HUES48 (cell line): ENCODE measurements around the gene SLC26A2.
"Not testable (repeated sequence)": the region's sequence is repeated elsewhere in the genome, so short reads cannot be mapped to it uniquely, and the experiment has no call there.

Experiments
- H3K27ac ChIP-seq: one replicate; pipeline ENCODE4 v1.7.0; 2013; ENCODE audit warnings: low read depth, low read length, inconsistent platforms
- H3K27me3 ChIP-seq: 2 replicates; pipeline ENCODE4 v1.6.1; 2013; ENCODE audit warnings: mild to moderate bottlenecking, low read length; ENCODE audit not compliant: control insufficient read depth, insufficient read depth
- H3K36me3 ChIP-seq: 2 replicates; pipeline ENCODE4 v1.6.1; 2013; ENCODE audit warnings: low read length; ENCODE audit not compliant: control insufficient read depth, insufficient read depth
- H3K4me1 ChIP-seq: 2 replicates; pipeline ENCODE4 v1.6.1; 2013; ENCODE audit warnings: mild to moderate bottlenecking, low read length; ENCODE audit not compliant: control insufficient read depth, insufficient read depth
- H3K4me3 ChIP-seq: 2 replicates; pipeline ENCODE4 v1.5.1; 2013; ENCODE audit warnings: mild to moderate bottlenecking, low read depth, low read length
- H3K9ac ChIP-seq: 2 replicates; pipeline ENCODE4 v1.6.1; 2013; ENCODE audit warnings: mild to moderate bottlenecking, low read depth, low read length, moderate library complexity
- H3K9me3 ChIP-seq: 2 replicates; pipeline ENCODE4 v1.6.1; 2013; ENCODE audit warnings: low read length; ENCODE audit not compliant: control insufficient read depth, insufficient read depth

The SLC26A2 gene

GRCh38 chr5:149938791-149939358 lies 21.7 kb upstream of the SLC26A2 start:
- H3K9me3 ChIP-seq: no peaks in the 10 kb centered on the region

GRCh38 chr5:149939546-149939945 lies 21.0 kb upstream of the SLC26A2 start:
- no peak overlapping the region for H3K9ac ChIP-seq
- H3K27ac ChIP-seq: no peak overlapping the region
- H3K4me1 ChIP-seq: peaks cover 5% of the 10 kb centered on the region; the same call in 1 of the 2 replicates

More at GRCh38 chr5:149938791-149939358, 21.7 kb upstream of the SLC26A2 start:
- Histone ChIP-seq H3K4me3 (no peak overlapping the region), H3K27ac (no peak overlapping the region), H3K4me1 (peaks cover 5% of the 10 kb centered on the region; the same call in 1 of the 2 replicates), H3K36me3 (no peaks in the 10 kb centered on the region), H3K9ac (no peak overlapping the region), H3K27me3 (no peaks in the 10 kb centered on the region)

GRCh38 chr5:149940077-149940574 lies 20.4 kb upstream of the SLC26A2 start:
- H3K4me3 ChIP-seq: no peak overlapping the region

More at GRCh38 chr5:149939546-149939945, 21.0 kb upstream of the SLC26A2 start:
- Histone ChIP-seq H3K27me3 (no peaks in the 10 kb centered on the region), H3K36me3 (no peaks in the 10 kb centered on the region), H3K4me3 (no peak overlapping the region), H3K9me3 (no peaks in the 10 kb centered on the region)

GRCh38 chr5:149940941-149941644 lies 19.5 kb upstream of the SLC26A2 start:
- Histone ChIP-seq H3K9me3 (no peaks in the 10 kb centered on the region), H3K9ac (no peak overlapping the region), H3K36me3 (no peaks in the 10 kb centered on the region), H3K4me3 (no peak overlapping the region), H3K27ac (no peak overlapping the region), H3K27me3 (no peaks in the 10 kb centered on the region), H3K4me1 (peaks cover 5% of the 10 kb centered on the region; the same call in 1 of the 2 replicates)

More at GRCh38 chr5:149940077-149940574, 20.4 kb upstream of the SLC26A2 start:
- H3K27ac ChIP-seq: no peak overlapping the region
- no peaks in the 10 kb centered on the region for H3K9me3 ChIP-seq
- H3K4me1 ChIP-seq: peaks cover 5% of the 10 kb centered on the region; the same call in 1 of the 2 replicates
- H3K36me3 ChIP-seq: no peaks in the 10 kb centered on the region
- no peaks in the 10 kb centered on the region for H3K27me3 ChIP-seq
- no peak overlapping the region for H3K9ac ChIP-seq

DNA sequence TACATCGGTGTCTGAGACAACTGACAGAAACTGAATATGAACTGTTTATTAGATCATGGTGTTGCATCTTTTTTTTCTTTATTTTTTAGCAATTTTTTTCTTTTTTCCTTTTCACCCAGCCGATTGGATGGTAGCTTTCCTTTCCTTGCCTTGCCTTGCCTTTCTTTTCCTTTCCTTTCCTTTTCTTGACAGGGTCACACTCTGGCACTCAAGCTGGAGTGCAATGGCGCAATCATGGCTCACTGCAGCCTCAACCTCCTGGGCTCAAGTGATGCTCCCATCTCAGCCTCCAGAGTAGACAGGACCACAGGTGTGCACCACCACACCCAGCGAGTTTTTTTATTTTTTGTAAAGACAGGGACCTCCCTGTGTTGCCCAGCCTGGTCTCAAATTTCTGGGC lies 18.8 kb upstream of the SLC26A2 start:
- Histone ChIP-seq H3K36me3 (no peaks in the 10 kb centered on the region), H3K9me3 (no peaks in the 10 kb centered on the region), H3K9ac (no peak overlapping the region), H3K27me3 (no peaks in the 10 kb centered on the region), H3K4me1 (peaks cover 5% of the 10 kb centered on the region; the same call in 1 of the 2 replicates), H3K27ac (no peak overlapping the region), H3K4me3 (no peak overlapping the region)

DNA sequence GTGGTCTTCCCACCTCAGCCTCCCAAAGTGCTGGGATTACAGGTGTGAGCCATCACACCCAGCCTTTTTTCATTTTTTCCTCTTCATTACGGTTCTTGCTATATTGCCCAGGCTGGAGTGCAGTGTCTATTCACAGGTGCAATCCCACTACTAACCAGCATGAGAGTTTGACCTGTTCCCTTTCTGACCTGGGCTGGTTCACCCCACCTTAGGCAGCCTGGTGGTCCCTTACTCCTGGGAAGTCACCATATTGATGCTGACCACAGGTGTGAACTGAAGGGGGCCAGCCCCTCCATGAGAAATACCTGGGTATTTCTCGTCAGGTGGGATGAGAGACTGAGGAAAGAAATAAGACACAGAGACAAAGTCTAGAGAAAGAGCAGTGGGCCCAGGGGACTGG lies 18.4 kb upstream of the SLC26A2 start:
- H3K4me1 ChIP-seq: peaks cover 5% of the 10 kb centered on the region; the same call in 1 of the 2 replicates

GRCh38 chr5:149942741-149943169 lies 17.8 kb upstream of the SLC26A2 start:
- H3K9me3 ChIP-seq, H3K4me3 ChIP-seq, H3K4me1 ChIP-seq, H3K27ac ChIP-seq, H3K9ac ChIP-seq, H3K36me3 ChIP-seq, H3K27me3 ChIP-seq: not testable (repeated sequence)

More for the DNA sequence above, 18.4 kb upstream of the SLC26A2 start:
- no peaks in the 10 kb centered on the region for H3K9me3 ChIP-seq
- H3K36me3 ChIP-seq: no peaks in the 10 kb centered on the region
- H3K4me3 ChIP-seq: no peak overlapping the region
- H3K9ac ChIP-seq: no peak overlapping the region
- H3K27me3 ChIP-seq: no peaks in the 10 kb centered on the region
- H3K27ac ChIP-seq: no peak overlapping the region

DNA sequence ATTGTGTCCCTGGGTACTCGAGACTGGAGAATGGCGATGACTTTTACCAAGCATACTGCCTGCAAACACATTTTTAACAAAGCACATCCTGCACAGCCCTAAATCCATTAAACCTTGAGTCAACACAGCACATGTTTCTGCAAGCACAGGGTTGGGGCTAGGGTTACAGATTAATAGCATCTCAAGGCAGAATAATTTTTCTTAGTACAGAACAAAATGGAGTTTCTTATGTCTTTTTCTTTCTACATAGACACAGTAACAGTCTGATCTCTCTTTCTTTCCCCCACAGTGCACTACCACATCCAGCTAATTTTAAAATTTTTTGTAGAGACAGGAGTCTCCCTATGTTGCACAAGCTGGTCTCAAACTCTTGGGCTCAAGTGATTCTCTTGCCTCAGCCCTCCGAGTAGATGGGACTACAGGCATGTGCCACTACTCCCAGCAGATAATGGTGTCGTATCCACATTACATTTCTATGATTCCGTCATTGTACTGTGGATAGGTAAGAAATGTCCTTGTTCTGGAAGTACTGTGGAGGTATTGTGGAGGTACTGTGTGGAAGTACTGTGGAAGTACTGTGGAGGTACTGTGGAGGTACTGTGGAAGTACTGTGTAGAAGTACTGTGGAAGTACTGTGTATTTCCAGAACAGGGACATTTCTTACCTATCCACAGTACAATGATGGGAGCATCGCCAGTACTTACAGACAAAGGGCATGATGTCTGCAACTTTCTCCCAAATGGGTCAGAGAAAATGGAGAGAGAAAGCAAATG lies 17.2 kb upstream of the SLC26A2 start:
- H3K27ac ChIP-seq, H3K9ac ChIP-seq, H3K9me3 ChIP-seq, H3K36me3 ChIP-seq, H3K4me1 ChIP-seq, H3K27me3 ChIP-seq, H3K4me3 ChIP-seq: not testable (repeated sequence)

DNA sequence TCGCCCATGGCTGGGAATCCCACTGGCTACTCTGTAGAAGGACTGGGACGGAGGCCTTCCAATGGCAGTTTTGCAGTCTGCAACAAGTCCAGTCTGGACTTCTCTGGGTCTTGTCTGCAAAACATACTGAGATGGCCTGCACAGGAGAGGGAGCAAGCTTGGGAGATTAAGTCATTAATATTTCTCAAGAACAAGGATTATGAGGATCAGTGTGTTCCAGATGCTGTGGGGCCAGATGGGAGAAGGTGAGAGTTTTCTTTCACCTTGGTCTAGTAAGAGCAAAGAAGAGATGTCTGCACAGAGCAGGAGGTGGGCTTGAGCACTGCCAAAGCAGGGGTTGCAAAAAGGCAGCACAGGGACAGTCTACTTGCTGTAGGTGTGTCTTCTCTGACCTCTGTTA lies 15.9 kb upstream of the SLC26A2 start, which contains the start of gene PDE6A:
PDE6A (minus strand) TSS at position 128 of the 400 bp plus-strand sequence; CDS start at position 8, 120 bp downstream.
- Histone ChIP-seq H3K4me1 (no peaks in the 10 kb centered on the region), H3K4me3 (no peak within 1 kb of the TSS), H3K9ac (no peak within 1 kb of the TSS), H3K36me3 (no peaks in the 10 kb centered on the region), H3K9me3 (no peaks in the 10 kb centered on the region), H3K27ac (no peak within 1 kb of the TSS), H3K27me3 (no peaks in the 10 kb centered on the region)

- Histone ChIP-seq H3K36me3 (no peaks in the 10 kb centered on the region), H3K9ac (no peak overlapping the region), H3K4me3 (no peak overlapping the region), H3K27ac (no peak overlapping the region), H3K27me3 (no peaks in the 10 kb centered on the region), H3K4me1 (no peaks in the 10 kb centered on the region), H3K9me3 (no peaks in the 10 kb centered on the region)
Observed at GRCh38 chr5:149946118-149946517, 14.4 kb upstream of the SLC26A2 start.
